ENCODE results near the gene GPALPP1. TPM values are rescaled to one million over a fixed set of nuclear protein-coding genes. Genes with fewer than 3 reads are reported as not detected.

The GPALPP1 gene
- total RNA-seq, 2 experiments from 2014 or later: 18.9 to 20.8 TPM

GRCh38 chr13:45068036-45069001 is 79.0 kb downstream of the GPALPP1 start:
- ChIA-PET POLR2A (no interaction called here), CTCF (no interaction called here)
- Histone ChIP-seq H3K36me3 (ENCODE audit: insufficient read depth, low read length) (no peaks in the 10 kb centered on the region), H3K4me1 (ENCODE audit: insufficient read depth, low read length) (no peaks in the 10 kb centered on the region), H3K9me3 (ENCODE audit: control insufficient read depth in 1 of 2, insufficient read depth in 1 of 2, low read length in 2 of 2) (no peaks in the 10 kb centered on the region), H3K27me3 (ENCODE audit: control insufficient read depth in 1 of 2, insufficient read depth in 2 of 2, low read length in 2 of 2) (no peaks in the 10 kb centered on the region), H3K27ac (ENCODE audit: low read depth in 1 of 2, low read length in 2 of 2) (no peak overlapping the region), H3K4me3 (ENCODE audit: low read length) (no peak overlapping the region)
- ATAC-seq (ENCODE audit: poor library complexity) (no peak), DNase-seq (no peak)
- Mint-ChIP-seq H3K4me3 (no peak overlapping the region), H3K9me3 (no peaks in the 10 kb centered on the region), H3K4me1 (ENCODE audit: low read depth) (no peaks in the 10 kb centered on the region), H3K27me3 (peaks cover 5% of the 10 kb centered on the region), H3K36me3 (ENCODE audit: low read depth) (no peaks in the 10 kb centered on the region), H3K27ac (no peak overlapping the region)
- intact Hi-C loops (cut with DNase I, micrococcal nuclease): no loop called here
- TF ChIP-seq CTCF (IDR thresholded peaks at IDR 0.05): no peak

DNA sequence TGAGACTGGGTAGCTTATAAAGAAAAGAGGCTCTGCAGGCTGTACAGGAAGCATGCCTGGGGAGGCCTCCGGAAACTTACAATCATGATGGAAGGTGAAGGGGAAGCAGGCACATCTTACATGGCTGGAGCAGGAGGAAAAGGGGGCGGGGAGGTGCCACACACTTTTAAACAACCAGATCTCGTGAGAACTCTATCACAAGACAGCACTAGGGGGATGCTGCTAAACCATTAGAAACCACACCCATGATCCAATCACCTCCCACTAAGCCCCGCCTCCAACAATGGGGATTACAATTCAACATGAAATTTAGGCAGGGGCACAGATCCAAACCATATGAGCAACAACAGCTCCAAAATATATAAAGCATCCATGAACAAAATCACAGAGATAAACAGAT is 84.5 kb downstream of the GPALPP1 start:
- no peaks in the 10 kb centered on the region for H3K27me3 ChIP-seq (ENCODE audit: control insufficient read depth in 1 of 2, insufficient read depth in 2 of 2, low read length in 2 of 2)
- no peak for TF ChIP-seq CTCF (IDR thresholded peaks at IDR 0.05)
- intact Hi-C loops (cut with DNase I, micrococcal nuclease): no loop called here
- DNase-seq (no peak), ATAC-seq (ENCODE audit: poor library complexity) (no peak)
- H3K27ac ChIP-seq (ENCODE audit: low read depth in 1 of 2, low read length in 2 of 2): no peak overlapping the region
- Mint-ChIP-seq H3K4me1 (ENCODE audit: low read depth) (no peaks in the 10 kb centered on the region), H3K36me3 (ENCODE audit: low read depth) (no peaks in the 10 kb centered on the region), H3K9me3 (no peaks in the 10 kb centered on the region), H3K27ac (no peak overlapping the region), H3K27me3 (peaks cover 10% of the 10 kb centered on the region), H3K4me3 (no peak overlapping the region)
- no peak overlapping the region for H3K4me3 ChIP-seq (ENCODE audit: low read length)
- ChIA-PET POLR2A (interaction anchor here (0.7 kb wide), 1 partner anchor 19 kb away, joined by 3 read pairs; no protein-coding TSS in a partner anchor), CTCF (no interaction called here)
- H3K9me3 ChIP-seq (ENCODE audit: control insufficient read depth in 1 of 2, insufficient read depth in 1 of 2, low read length in 2 of 2): no peaks in the 10 kb centered on the region
- H3K4me1 ChIP-seq (ENCODE audit: insufficient read depth, low read length): no peaks in the 10 kb centered on the region
- no peaks in the 10 kb centered on the region for H3K36me3 ChIP-seq (ENCODE audit: insufficient read depth, low read length)

- H3K36me3 ChIP-seq (ENCODE audit: insufficient read depth, low read length): no peaks in the 10 kb centered on the region
- no peak for DNase-seq
- peaks cover 5% of the 10 kb centered on the region for H3K27me3 Mint-ChIP-seq
- H3K4me3 Mint-ChIP-seq: no peak overlapping the region
- H3K4me1 ChIP-seq (ENCODE audit: insufficient read depth, low read length): no peaks in the 10 kb centered on the region
- ChIA-PET CTCF (no interaction called here), POLR2A (no interaction called here)
- H3K9me3 ChIP-seq (ENCODE audit: control insufficient read depth in 1 of 2, insufficient read depth in 1 of 2, low read length in 2 of 2): no peaks in the 10 kb centered on the region
- no peak overlapping the region for H3K27ac ChIP-seq (ENCODE audit: low read depth in 1 of 2, low read length in 2 of 2)
- H3K27ac Mint-ChIP-seq: no peak overlapping the region
- no peaks in the 10 kb centered on the region for H3K27me3 ChIP-seq (ENCODE audit: control insufficient read depth in 1 of 2, insufficient read depth in 2 of 2, low read length in 2 of 2)
- H3K4me3 ChIP-seq (ENCODE audit: low read length): no peak overlapping the region
- ATAC-seq (ENCODE audit: poor library complexity): no peak
- TF ChIP-seq CTCF (IDR thresholded peaks at IDR 0.05): no peak
- no peaks in the 10 kb centered on the region for H3K9me3 Mint-ChIP-seq
- no peaks in the 10 kb centered on the region for H3K4me1 Mint-ChIP-seq (ENCODE audit: low read depth)
- intact Hi-C loops (cut with DNase I, micrococcal nuclease): no loop called here
- H3K36me3 Mint-ChIP-seq (ENCODE audit: low read depth): no peaks in the 10 kb centered on the region
Measured at GRCh38 chr13:45074721-45075120, 85.4 kb downstream of the GPALPP1 start.
